HepG2 (cell line): ENCODE results near the gene ZNF181. TPM values are rescaled to one million over a fixed set of nuclear protein-coding genes. Genes with fewer than 3 reads are reported as not detected.

Source experiments
- BORCS8-MEF2B ChIP-seq: sonication (generic); formaldehyde crosslinking; IDR thresholded peaks from 2 replicates; pipeline ENCODE4 v1.8.0; 2022; ENCODE audit warnings: mild to moderate bottlenecking, missing genetic modification reagents
- CBFB ChIP-seq: sonication (generic); formaldehyde crosslinking; IDR thresholded peaks from 2 replicates; pipeline ENCODE4 v1.4.0; 2020; ENCODE audit warnings: missing genetic modification reagents
- IRX3 ChIP-seq: sonication (generic); formaldehyde crosslinking; IDR thresholded peaks from 2 replicates; pipeline ENCODE4 v1.8.1; 2023; ENCODE audit warnings: mild to moderate bottlenecking, low read depth, missing genetic modification reagents, borderline replicate concordance
- MTA1 ChIP-seq: sonication (generic); formaldehyde crosslinking; IDR thresholded peaks from 2 replicates; pipeline ENCODE4 v1.4.0; 2020; ENCODE audit warnings: missing genetic modification reagents, mild to moderate bottlenecking, borderline replicate concordance
- MTA3 ChIP-seq: sonication (generic); formaldehyde crosslinking; IDR thresholded peaks from 2 replicates; pipeline ENCODE4 v1.4.0; 2020; ENCODE audit warnings: missing genetic modification reagents
- XRCC5 ChIP-seq: fragments of 200-400 bp; formaldehyde crosslinking; optimal IDR thresholded peaks from 2 replicates; pipeline ENCODE3; 2017; ENCODE audit warnings: mild to moderate bottlenecking, low read length
- ZBTB20 ChIP-seq: sonication (generic); formaldehyde crosslinking; IDR thresholded peaks from 2 replicates; pipeline ENCODE4 v1.8.1; 2023; ENCODE audit warnings: missing genetic modification reagents, low read depth, mild to moderate bottlenecking, borderline replicate concordance
- polyA plus RNA-seq, 8 experiments: library from polyadenylated mRNA; depleted of rRNA in 3 of 8; stranded (reverse) in 7 of 8; unstranded in 1 of 8; fragments of >200 nt; fragmentation: Illumina TruSeq in 4 of 8; extraction: Trizol in 4 of 8; gene quantifications; 2 replicates each; pipeline versions ENCODE4 v1.2.1 to v1.2.3, GENCODE V29; 2011 to 2016; ENCODE audit warnings: low read depth in 4 of 8, missing spikeins in 1 of 8, mixed read lengths in 1 of 8; ENCODE audit not compliant: insufficient read depth in 1 of 8
- total RNA-seq, 5 experiments: library from RNA; depleted of rRNA; stranded (reverse); fragments of >200 nt; fragmentation: Illumina TruSeq; extraction: Trizol; gene quantifications; 2 replicates each; pipeline ENCODE4 v1.2.3, GENCODE V29; 2016; ENCODE audit warnings: low read depth in 1 of 5
- TF ChIP-seq, protein P1 (sequence below), 2 experiments: fragments of 450-650 bp in 1 of 2; sonication (generic) in 1 of 2; formaldehyde crosslinking in 1 of 2; IDR thresholded peaks; 2 replicates each; pipeline versions ENCODE4 v1.6.1 to v1.8.0; 2016 to 2022; ENCODE audit warnings: antibody characterized with exemption in 1 of 2, mild to moderate bottlenecking in 1 of 2, missing genetic modification reagents in 1 of 2
- TF ChIP-seq, protein P2 (sequence below): sonication (generic); formaldehyde crosslinking; conservative IDR thresholded peaks from 2 replicates; pipeline ENCODE4 v1.8.0; 2022; ENCODE audit warnings: mild to moderate bottlenecking, moderate library complexity, missing genetic modification reagents
- TF ChIP-seq, protein P3 (sequence below): sonication (generic); formaldehyde crosslinking; IDR thresholded peaks from 2 replicates; pipeline ENCODE4 v1.5.1; 2020; ENCODE audit warnings: missing genetic modification reagents, mild to moderate bottlenecking, borderline replicate concordance
- TF ChIP-seq, protein P4 (sequence below): IDR thresholded peaks from 2 replicates; pipeline ENCODE4 v1.6.1; 2016; ENCODE audit warnings: missing compliant biosample characterization, missing genetic modification reagents, borderline replicate concordance

The ZNF181 gene
- total and polyA plus RNA-seq, 2 of the 13 experiments (the other 11 are each of a cell fraction or from before 2014, with no cell fraction given) = 10.6 to 15.5 TPM

DNA sequence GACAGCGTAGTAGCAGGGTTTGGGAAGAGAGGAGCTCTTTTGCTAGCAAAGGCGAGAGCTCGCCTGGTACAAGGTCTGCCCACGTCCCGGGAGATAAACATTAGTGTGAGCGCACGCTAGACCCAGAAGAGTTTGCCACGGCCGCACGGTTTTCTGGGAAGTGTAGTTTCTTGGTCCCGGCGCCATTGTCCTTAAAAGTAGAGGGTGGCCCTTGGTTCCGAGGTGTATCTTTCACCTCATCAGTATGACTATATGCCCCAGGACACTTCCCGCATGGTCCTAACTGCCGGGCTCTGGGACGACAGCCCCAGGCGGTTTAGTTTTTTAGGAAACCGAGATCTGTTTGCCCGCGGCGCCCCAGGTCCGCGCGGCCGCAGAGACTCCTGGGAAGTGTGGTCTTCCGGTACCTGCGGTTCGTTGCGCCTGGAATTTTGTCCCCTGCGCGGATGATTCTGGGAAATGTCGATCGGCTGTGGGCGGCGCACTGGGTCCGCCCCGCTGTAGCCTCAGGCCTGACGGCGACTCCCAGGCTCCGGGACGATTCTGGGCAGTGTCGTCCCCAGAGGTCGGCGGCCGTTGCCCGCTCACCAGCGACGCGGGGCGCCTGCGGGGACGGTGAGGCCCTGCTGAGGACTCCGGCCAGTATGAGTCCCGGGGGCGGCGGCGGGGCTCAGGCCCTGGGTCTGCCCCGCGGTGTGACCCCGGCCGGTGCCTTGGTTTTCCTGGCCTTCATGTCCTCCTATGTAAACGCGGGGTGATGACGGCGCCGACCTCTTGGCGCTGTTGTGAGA is at the start of gene ZNF181 (continued):
- TF ChIP-seq, protein P1, sequence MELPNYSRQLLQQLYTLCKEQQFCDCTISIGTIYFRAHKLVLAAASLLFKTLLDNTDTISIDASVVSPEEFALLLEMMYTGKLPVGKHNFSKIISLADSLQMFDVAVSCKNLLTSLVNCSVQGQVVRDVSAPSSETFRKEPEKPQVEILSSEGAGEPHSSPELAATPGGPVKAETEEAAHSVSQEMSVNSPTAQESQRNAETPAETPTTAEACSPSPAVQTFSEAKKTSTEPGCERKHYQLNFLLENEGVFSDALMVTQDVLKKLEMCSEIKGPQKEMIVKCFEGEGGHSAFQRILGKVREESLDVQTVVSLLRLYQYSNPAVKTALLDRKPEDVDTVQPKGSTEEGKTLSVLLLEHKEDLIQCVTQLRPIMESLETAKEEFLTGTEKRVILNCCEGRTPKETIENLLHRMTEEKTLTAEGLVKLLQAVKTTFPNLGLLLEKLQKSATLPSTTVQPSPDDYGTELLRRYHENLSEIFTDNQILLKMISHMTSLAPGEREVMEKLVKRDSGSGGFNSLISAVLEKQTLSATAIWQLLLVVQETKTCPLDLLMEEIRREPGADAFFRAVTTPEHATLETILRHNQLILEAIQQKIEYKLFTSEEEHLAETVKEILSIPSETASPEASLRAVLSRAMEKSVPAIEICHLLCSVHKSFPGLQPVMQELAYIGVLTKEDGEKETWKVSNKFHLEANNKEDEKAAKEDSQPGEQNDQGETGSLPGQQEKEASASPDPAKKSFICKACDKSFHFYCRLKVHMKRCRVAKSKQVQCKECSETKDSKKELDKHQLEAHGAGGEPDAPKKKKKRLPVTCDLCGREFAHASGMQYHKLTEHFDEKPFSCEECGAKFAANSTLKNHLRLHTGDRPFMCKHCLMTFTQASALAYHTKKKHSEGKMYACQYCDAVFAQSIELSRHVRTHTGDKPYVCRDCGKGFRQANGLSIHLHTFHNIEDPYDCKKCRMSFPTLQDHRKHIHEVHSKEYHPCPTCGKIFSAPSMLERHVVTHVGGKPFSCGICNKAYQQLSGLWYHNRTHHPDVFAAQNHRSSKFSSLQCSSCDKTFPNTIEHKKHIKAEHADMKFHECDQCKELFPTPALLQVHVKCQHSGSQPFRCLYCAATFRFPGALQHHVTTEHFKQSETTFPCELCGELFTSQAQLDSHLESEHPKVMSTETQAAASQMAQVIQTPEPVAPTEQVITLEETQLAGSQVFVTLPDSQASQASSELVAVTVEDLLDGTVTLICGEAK (IDR thresholded peaks at IDR 0.05) = no peak
- TF ChIP-seq, protein P1 (CRISPR knock-in tag; IDR thresholded peaks at IDR 0.05) = peak; percentile 67
- no peak for TF ChIP-seq IRX3 (CRISPR knock-in tag)
- TF ChIP-seq CBFB (CRISPR knock-in tag) = peak; percentile 74; the same call in 1 of the 2 replicates
- TF ChIP-seq ZBTB20 = peak; percentile 49; the same call in 1 of the 2 replicates
- 0 out of 2 replicates have a peak, but pooled peaks have one; percentile 76 for TF ChIP-seq MTA3 (CRISPR knock-in tag)
- TF ChIP-seq, protein P2, sequence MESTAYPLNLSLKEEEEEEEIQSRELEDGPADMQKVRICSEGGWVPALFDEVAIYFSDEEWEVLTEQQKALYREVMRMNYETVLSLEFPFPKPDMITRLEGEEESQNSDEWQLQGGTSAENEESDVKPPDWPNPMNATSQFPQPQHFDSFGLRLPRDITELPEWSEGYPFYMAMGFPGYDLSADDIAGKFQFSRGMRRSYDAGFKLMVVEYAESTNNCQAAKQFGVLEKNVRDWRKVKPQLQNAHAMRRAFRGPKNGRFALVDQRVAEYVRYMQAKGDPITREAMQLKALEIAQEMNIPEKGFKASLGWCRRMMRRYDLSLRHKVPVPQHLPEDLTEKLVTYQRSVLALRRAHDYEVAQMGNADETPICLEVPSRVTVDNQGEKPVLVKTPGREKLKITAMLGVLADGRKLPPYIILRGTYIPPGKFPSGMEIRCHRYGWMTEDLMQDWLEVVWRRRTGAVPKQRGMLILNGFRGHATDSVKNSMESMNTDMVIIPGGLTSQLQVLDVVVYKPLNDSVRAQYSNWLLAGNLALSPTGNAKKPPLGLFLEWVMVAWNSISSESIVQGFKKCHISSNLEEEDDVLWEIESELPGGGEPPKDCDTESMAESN (CRISPR knock-in tag) = peak; percentile 68
- TF ChIP-seq MTA1 (CRISPR knock-in tag) = peak; percentile 63; the same call in 1 of the 2 replicates
- peak; percentile 59 for TF ChIP-seq XRCC5
- TF ChIP-seq, protein P3, sequence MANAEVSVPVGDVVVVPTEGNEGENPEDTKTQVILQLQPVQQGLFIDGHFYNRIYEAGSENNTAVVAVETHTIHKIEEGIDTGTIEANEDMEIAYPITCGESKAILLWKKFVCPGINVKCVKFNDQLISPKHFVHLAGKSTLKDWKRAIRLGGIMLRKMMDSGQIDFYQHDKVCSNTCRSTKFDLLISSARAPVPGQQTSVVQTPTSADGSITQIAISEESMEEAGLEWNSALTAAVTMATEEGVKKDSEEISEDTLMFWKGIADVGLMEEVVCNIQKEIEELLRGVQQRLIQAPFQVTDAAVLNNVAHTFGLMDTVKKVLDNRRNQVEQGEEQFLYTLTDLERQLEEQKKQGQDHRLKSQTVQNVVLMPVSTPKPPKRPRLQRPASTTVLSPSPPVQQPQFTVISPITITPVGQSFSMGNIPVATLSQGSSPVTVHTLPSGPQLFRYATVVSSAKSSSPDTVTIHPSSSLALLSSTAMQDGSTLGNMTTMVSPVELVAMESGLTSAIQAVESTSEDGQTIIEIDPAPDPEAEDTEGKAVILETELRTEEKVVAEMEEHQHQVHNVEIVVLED (CRISPR knock-in tag) = peak; percentile 80
- 0 out of 2 replicates have a peak, but pooled peaks have one; percentile 23 for TF ChIP-seq BORCS8-MEF2B (CRISPR knock-in tag)
- TF ChIP-seq, protein P4, sequence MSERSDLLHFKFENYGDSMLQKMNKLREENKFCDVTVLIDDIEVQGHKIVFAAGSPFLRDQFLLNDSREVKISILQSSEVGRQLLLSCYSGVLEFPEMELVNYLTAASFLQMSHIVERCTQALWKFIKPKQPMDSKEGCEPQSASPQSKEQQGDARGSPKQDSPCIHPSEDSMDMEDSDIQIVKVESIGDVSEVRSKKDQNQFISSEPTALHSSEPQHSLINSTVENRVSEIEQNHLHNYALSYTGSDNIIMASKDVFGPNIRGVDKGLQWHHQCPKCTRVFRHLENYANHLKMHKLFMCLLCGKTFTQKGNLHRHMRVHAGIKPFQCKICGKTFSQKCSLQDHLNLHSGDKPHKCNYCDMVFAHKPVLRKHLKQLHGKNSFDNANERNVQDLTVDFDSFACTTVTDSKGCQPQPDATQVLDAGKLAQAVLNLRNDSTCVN (CRISPR knock-in tag) = 0 out of 2 replicates have a peak, but pooled peaks have one; percentile 24
